GM12874 (cell line): ENCODE results near the gene CYSTM1.

Source experiments
- CTCF ChIP-seq: IDR thresholded peaks from 2 replicates; pipeline ENCODE4 v1.5.1; 2011; ENCODE audit warnings: low read depth, mild to moderate bottlenecking, control low read depth, low read length, moderate library complexity; ENCODE audit not compliant: insufficient read depth

The CYSTM1 gene

GRCh38 chr5:140181525-140181924, 6.5 kb downstream of the CYSTM1 start:
- no peak for TF ChIP-seq CTCF

- no peak for TF ChIP-seq CTCF
Observed at GRCh38 chr5:140182075-140182711, 7.2 kb downstream of the CYSTM1 start.

- no peak for TF ChIP-seq CTCF
Observed at GRCh38 chr5:140182803-140183367, 7.9 kb downstream of the CYSTM1 start.

- TF ChIP-seq CTCF = no peak
Observed at GRCh38 chr5:140185409-140185808, 10.4 kb downstream of the CYSTM1 start.

GRCh38 chr5:140186267-140186671, 11.3 kb downstream of the CYSTM1 start:
- TF ChIP-seq CTCF = no peak

GRCh38 chr5:140189253-140189652, 14.3 kb downstream of the CYSTM1 start:
- TF ChIP-seq CTCF = no peak

- TF ChIP-seq CTCF = no peak
Observed at GRCh38 chr5:140189977-140190871, 15.2 kb downstream of the CYSTM1 start.
